ENCODE data around the gene LRRC8B. TPM values are rescaled to one million over a fixed set of nuclear protein-coding genes. Genes with fewer than 3 reads are reported as not detected.

LRRC8B gene
- total and polyA plus RNA-seq, 9 of the 15 experiments (the other 6 are each of a cell fraction or from before 2014, with no cell fraction given): 4.3 to 43.7 (median 14.4) TPM

DNA sequence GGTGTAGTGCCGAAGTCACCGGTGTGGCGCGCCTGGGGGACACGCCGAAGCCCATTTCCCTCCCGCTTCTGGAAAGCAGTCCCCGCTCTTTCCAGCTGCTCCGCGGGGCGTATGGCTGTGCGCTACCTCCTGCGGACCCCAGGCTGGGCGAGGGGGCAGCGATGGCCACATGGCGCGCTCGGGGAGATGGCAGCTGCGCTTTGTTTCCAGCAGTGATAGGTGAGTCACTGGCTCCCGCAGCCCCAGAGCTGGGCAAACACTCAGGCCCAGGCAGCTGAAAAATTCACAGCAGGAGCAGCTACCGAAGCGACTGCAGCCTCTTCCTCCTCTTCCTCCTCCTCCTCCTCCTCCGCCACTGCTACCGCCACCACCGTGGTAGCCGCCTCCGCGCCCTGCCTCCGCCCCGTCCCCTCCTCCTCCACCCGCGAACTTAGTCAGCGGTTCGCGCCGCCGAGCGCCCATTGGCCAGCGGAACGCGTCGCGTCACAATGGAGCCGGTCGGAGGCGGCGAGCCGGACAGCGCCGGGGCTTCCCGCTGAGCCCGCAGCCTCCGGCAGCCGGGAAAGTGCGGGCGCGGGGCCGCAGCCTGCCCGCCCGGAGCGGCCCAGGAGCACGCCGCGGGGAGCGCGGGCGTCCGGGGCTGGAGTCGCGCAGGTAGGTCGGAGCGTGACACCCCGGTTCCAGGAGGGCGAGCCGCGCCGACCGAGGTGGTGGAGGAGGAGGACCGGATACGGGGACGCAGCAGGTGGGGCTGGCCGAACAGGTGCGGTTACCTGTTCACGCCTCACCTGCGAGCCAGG is at the start of gene LRRC8B (continued):
- TF ChIP-seq MYBL2 (IDR thresholded peaks at IDR 0.05; ENCODE audit: low read depth) (0 out of 2 replicates have a peak, but pooled peaks have one; percentile 0), MYBL2 (CRISPR knock-in tag; IDR thresholded peaks at IDR 0.05; ENCODE audit: borderline replicate concordance) (no peak), STAG1 (CRISPR knock-in tag; IDR thresholded peaks at IDR 0.05; ENCODE audit: borderline replicate concordance) (no peak), ZNF830 (CRISPR knock-in tag; IDR thresholded peaks at IDR 0.05) (0 out of 2 replicates have a peak, but pooled peaks have one; percentile 84), ZNF75A (CRISPR knock-in tag; IDR thresholded peaks at IDR 0.05) (no peak), EP400 (IDR thresholded peaks at IDR 0.05) (peak; percentile 97), ZEB2 (IDR thresholded peaks at IDR 0.05) (no peak), ZFPM2 (CRISPR knock-in tag; IDR thresholded peaks at IDR 0.05) (no peak), ZZZ3 (IDR thresholded peaks at IDR 0.05) (no peak), NFIX (CRISPR knock-in tag; IDR thresholded peaks at IDR 0.05; ENCODE audit: low read depth) (no peak)
- TF ChIP-seq, protein P1, sequence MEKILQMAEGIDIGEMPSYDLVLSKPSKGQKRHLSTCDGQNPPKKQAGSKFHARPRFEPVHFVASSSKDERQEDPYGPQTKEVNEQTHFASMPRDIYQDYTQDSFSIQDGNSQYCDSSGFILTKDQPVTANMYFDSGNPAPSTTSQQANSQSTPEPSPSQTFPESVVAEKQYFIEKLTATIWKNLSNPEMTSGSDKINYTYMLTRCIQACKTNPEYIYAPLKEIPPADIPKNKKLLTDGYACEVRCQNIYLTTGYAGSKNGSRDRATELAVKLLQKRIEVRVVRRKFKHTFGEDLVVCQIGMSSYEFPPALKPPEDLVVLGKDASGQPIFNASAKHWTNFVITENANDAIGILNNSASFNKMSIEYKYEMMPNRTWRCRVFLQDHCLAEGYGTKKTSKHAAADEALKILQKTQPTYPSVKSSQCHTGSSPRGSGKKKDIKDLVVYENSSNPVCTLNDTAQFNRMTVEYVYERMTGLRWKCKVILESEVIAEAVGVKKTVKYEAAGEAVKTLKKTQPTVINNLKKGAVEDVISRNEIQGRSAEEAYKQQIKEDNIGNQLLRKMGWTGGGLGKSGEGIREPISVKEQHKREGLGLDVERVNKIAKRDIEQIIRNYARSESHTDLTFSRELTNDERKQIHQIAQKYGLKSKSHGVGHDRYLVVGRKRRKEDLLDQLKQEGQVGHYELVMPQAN (IDR thresholded peaks at IDR 0.05; ENCODE audit: borderline replicate concordance): peak; percentile 93
- TF ChIP-seq, protein P2, sequence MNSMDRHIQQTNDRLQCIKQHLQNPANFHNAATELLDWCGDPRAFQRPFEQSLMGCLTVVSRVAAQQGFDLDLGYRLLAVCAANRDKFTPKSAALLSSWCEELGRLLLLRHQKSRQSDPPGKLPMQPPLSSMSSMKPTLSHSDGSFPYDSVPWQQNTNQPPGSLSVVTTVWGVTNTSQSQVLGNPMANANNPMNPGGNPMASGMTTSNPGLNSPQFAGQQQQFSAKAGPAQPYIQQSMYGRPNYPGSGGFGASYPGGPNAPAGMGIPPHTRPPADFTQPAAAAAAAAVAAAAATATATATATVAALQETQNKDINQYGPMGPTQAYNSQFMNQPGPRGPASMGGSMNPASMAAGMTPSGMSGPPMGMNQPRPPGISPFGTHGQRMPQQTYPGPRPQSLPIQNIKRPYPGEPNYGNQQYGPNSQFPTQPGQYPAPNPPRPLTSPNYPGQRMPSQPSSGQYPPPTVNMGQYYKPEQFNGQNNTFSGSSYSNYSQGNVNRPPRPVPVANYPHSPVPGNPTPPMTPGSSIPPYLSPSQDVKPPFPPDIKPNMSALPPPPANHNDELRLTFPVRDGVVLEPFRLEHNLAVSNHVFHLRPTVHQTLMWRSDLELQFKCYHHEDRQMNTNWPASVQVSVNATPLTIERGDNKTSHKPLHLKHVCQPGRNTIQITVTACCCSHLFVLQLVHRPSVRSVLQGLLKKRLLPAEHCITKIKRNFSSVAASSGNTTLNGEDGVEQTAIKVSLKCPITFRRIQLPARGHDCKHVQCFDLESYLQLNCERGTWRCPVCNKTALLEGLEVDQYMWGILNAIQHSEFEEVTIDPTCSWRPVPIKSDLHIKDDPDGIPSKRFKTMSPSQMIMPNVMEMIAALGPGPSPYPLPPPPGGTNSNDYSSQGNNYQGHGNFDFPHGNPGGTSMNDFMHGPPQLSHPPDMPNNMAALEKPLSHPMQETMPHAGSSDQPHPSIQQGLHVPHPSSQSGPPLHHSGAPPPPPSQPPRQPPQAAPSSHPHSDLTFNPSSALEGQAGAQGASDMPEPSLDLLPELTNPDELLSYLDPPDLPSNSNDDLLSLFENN (IDR thresholded peaks at IDR 0.05; ENCODE audit: low read depth in 2 of 2, low read length in 2 of 2): no peak
- TF ChIP-seq, protein P3, sequence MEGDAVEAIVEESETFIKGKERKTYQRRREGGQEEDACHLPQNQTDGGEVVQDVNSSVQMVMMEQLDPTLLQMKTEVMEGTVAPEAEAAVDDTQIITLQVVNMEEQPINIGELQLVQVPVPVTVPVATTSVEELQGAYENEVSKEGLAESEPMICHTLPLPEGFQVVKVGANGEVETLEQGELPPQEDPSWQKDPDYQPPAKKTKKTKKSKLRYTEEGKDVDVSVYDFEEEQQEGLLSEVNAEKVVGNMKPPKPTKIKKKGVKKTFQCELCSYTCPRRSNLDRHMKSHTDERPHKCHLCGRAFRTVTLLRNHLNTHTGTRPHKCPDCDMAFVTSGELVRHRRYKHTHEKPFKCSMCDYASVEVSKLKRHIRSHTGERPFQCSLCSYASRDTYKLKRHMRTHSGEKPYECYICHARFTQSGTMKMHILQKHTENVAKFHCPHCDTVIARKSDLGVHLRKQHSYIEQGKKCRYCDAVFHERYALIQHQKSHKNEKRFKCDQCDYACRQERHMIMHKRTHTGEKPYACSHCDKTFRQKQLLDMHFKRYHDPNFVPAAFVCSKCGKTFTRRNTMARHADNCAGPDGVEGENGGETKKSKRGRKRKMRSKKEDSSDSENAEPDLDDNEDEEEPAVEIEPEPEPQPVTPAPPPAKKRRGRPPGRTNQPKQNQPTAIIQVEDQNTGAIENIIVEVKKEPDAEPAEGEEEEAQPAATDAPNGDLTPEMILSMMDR (IDR thresholded peaks at IDR 0.05 in 2 of 3, conservative IDR thresholded peaks at IDR 0.05 in 1 of 3; ENCODE audit: insufficient read depth in 2 of 3, low read depth in 1 of 3, low read length in 3 of 3): no peak
- TF ChIP-seq, protein P4, sequence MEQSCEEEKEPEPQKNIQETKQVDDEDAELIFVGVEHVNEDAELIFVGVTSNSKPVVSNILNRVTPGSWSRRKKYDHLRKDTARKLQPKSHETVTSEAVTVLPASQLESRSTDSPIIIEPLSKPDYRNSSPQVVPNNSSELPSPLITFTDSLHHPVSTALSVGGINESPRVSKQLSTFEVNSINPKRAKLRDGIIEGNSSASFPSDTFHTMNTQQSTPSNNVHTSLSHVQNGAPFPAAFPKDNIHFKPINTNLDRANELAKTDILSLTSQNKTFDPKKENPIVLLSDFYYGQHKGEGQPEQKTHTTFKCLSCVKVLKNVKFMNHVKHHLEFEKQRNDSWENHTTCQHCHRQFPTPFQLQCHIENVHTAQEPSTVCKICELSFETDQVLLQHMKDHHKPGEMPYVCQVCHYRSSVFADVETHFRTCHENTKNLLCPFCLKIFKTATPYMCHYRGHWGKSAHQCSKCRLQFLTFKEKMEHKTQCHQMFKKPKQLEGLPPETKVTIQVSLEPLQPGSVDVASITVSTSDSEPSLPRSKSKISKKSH (CRISPR knock-in tag; IDR thresholded peaks at IDR 0.05): no peak
- TF ChIP-seq, protein P5, sequence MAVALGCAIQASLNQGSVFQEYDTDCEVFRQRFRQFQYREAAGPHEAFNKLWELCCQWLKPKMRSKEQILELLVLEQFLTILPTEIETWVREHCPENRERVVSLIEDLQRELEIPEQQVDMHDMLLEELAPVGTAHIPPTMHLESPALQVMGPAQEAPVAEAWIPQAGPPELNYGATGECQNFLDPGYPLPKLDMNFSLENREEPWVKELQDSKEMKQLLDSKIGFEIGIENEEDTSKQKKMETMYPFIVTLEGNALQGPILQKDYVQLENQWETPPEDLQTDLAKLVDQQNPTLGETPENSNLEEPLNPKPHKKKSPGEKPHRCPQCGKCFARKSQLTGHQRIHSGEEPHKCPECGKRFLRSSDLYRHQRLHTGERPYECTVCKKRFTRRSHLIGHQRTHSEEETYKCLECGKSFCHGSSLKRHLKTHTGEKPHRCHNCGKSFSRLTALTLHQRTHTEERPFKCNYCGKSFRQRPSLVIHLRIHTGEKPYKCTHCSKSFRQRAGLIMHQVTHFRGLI (CRISPR knock-in tag; IDR thresholded peaks at IDR 0.05): no peak
